Measurements from ENCODE around the gene FAM222A. TPM values are rescaled to one million over a fixed set of nuclear protein-coding genes. Genes with fewer than 3 reads are reported as not detected.

The FAM222A gene
- total RNA-seq, 1 experiment from 2014 or later = 5.5 TPM

DNA sequence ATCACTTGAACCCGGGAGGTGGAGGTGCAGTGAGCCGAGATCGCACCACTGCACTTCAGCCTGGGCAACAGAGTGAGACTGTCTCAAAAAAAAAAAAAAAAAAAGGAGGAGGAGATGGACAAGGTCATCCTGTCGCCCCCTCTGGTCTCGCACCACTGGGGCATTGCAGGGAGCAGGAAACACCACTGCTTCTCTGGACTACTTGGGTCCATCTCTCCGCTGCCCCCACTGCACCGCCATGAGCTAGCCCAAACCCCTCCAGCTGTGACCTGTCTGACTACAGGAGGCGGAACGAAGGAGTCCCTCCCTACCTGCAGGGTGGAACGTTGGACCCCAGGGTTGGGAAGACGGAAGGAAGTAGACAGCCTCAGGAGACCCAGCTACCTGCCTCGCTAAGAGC lies 18.2 kb upstream of the FAM222A start:
- intact Hi-C loops (cut with micrococcal nuclease; ENCODE audit: unreplicated experiment) = no loop called here
- POLR2A ChIA-PET (ENCODE audit: low non-redundant PET) = no interaction called here

DNA sequence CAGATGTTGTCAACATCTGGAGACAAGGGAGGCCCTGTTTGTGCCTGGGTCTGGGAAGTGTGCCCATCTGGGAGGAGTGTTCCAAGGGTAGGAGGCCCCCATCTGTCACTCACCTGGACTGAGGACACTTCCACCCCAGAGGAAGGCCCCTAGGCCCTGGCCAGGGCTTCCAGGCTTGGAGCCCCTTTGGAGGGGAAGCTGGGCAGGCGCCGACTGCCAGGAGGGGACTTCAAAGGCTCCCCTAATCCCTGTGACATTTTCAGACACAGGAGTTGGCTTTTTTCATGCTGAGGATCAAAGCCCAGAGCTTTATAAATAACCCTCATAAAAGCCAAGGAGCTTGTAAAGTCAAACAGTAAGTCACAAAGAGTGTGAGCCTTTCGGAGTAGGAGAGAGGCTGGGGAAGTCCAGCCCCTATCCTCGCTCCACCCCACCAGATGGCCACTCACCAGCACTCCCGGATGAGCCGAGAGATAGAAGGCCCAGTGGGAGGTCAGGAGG lies 17.6 kb upstream of the FAM222A start:
- Histone ChIP-seq H3K4me3 (ENCODE audit: low read depth, low read length, poor library complexity, severe bottlenecking) (no peak overlapping the region), H3K27me3 (replicated peaks; ENCODE audit: insufficient read depth, low read depth, low read length, poor library complexity) (no peaks in the 10 kb centered on the region), H3K27ac (ENCODE audit: low read depth, low read length, poor library complexity, severe bottlenecking) (no peak overlapping the region), H3K4me1 (ENCODE audit: insufficient read depth, low read length, poor library complexity, severe bottlenecking) (no peaks in the 10 kb centered on the region), H3K9me3 (ENCODE audit: low read depth, low read length, poor library complexity, severe bottlenecking) (no peaks in the 10 kb centered on the region), H3K36me3 (ENCODE audit: insufficient read depth, low read length, poor library complexity, severe bottlenecking) (no peaks in the 10 kb centered on the region)
- TF ChIP-seq, protein P1, sequence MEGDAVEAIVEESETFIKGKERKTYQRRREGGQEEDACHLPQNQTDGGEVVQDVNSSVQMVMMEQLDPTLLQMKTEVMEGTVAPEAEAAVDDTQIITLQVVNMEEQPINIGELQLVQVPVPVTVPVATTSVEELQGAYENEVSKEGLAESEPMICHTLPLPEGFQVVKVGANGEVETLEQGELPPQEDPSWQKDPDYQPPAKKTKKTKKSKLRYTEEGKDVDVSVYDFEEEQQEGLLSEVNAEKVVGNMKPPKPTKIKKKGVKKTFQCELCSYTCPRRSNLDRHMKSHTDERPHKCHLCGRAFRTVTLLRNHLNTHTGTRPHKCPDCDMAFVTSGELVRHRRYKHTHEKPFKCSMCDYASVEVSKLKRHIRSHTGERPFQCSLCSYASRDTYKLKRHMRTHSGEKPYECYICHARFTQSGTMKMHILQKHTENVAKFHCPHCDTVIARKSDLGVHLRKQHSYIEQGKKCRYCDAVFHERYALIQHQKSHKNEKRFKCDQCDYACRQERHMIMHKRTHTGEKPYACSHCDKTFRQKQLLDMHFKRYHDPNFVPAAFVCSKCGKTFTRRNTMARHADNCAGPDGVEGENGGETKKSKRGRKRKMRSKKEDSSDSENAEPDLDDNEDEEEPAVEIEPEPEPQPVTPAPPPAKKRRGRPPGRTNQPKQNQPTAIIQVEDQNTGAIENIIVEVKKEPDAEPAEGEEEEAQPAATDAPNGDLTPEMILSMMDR (conservative IDR thresholded peaks at IDR 0.05; ENCODE audit: low read depth, low read length) = no peak
- TF ChIP-seq EZH2 (IDR thresholded peaks at IDR 0.05; ENCODE audit: borderline replicate concordance, low read depth, low read length, poor library complexity, severe bottlenecking) = no peak
- CTCF ChIA-PET = no interaction called here
- DNase-seq (ENCODE audit: low spot score) = no peak
- intact Hi-C loops (cut with micrococcal nuclease; ENCODE audit: unreplicated experiment) = no loop called here
- POLR2A ChIA-PET (ENCODE audit: low non-redundant PET) = no interaction called here
- no TSS peak for BruUV-seq (replicated peaks)

More for the DNA sequence above, 18.2 kb upstream of the FAM222A start:
- BruUV-seq (replicated peaks) = no TSS peak
- H3K4me1 ChIP-seq (ENCODE audit: insufficient read depth, low read length, poor library complexity, severe bottlenecking) = no peaks in the 10 kb centered on the region
- TF ChIP-seq EZH2 (IDR thresholded peaks at IDR 0.05; ENCODE audit: borderline replicate concordance, low read depth, low read length, poor library complexity, severe bottlenecking) = no peak
- TF ChIP-seq, protein P1 (conservative IDR thresholded peaks at IDR 0.05; ENCODE audit: low read depth, low read length) = no peak
- no peaks in the 10 kb centered on the region for H3K27me3 ChIP-seq (replicated peaks; ENCODE audit: insufficient read depth, low read depth, low read length, poor library complexity)
- DNase-seq (ENCODE audit: low spot score) = no peak
- no peaks in the 10 kb centered on the region for H3K9me3 ChIP-seq (ENCODE audit: low read depth, low read length, poor library complexity, severe bottlenecking)
- H3K4me3 ChIP-seq (ENCODE audit: low read depth, low read length, poor library complexity, severe bottlenecking) = no peak overlapping the region
- no peak overlapping the region for H3K27ac ChIP-seq (ENCODE audit: low read depth, low read length, poor library complexity, severe bottlenecking)
- H3K36me3 ChIP-seq (ENCODE audit: insufficient read depth, low read length, poor library complexity, severe bottlenecking) = no peaks in the 10 kb centered on the region
- CTCF ChIA-PET = no interaction called here

DNA sequence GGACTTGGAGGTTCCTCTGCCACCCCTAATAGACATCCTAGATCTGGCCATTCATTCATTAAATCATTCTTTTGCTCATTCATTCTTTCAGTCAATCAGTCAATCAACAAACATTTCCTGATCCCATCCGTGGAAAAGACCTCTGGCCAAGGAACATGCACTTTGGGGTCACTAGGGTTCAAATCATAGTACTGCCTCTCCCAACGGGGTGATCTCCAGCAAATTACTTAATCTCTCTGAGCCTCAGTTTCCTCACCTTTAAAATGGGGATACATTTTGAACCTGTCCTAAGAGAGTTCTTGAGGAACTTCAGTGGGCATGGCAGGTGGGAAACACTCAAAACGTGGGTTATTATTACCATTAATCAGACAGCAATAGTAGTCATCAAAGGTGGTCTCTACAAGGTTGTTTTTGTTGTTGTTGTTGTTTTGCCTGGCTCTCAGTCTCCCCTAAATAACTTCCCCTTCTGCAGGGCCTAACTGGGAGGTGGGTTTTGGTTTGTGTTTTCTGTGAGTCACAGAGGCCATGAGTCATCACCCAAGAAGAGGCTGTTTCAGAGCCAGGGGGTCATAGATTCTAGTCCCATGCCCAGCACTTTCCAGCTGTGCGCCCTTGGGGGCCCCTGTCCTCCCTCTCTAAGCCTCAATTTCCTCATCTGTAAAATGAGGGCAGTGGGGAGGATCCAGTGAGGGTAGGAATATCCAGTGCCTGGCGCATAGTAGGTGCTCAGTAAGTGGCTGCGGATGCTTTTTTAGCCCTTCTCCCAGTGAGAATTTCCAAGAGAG lies 16.9 kb upstream of the FAM222A start:
- Histone ChIP-seq H3K4me1 (ENCODE audit: insufficient read depth, low read length, poor library complexity, severe bottlenecking) (no peaks in the 10 kb centered on the region), H3K9me3 (ENCODE audit: low read depth, low read length, poor library complexity, severe bottlenecking) (no peaks in the 10 kb centered on the region), H3K4me3 (ENCODE audit: low read depth, low read length, poor library complexity, severe bottlenecking) (no peak overlapping the region), H3K27me3 (replicated peaks; ENCODE audit: insufficient read depth, low read depth, low read length, poor library complexity) (no peaks in the 10 kb centered on the region), H3K36me3 (ENCODE audit: insufficient read depth, low read length, poor library complexity, severe bottlenecking) (no peaks in the 10 kb centered on the region), H3K27ac (ENCODE audit: low read depth, low read length, poor library complexity, severe bottlenecking) (no peak overlapping the region)
- intact Hi-C loops (cut with micrococcal nuclease; ENCODE audit: unreplicated experiment) = no loop called here
- ChIA-PET POLR2A (ENCODE audit: low non-redundant PET) (no interaction called here), CTCF (no interaction called here)
- BruUV-seq (replicated peaks) = no TSS peak
- no peak for DNase-seq (ENCODE audit: low spot score)
- TF ChIP-seq EZH2 (IDR thresholded peaks at IDR 0.05; ENCODE audit: borderline replicate concordance, low read depth, low read length, poor library complexity, severe bottlenecking) = no peak
- TF ChIP-seq, protein P1 (conservative IDR thresholded peaks at IDR 0.05; ENCODE audit: low read depth, low read length) = no peak
